ENCODE results near the gene SBDS.
"Not testable (repeated sequence)": the region's sequence is repeated elsewhere in the genome, so short reads cannot be mapped to it uniquely, and the experiment has no call there.

SBDS gene

GRCh38 chr7:66994691-66995049 is 716 bp downstream of the SBDS start:
- not testable (repeated sequence) for DNase-seq (ENCODE audit: low spot score)

- not testable (repeated sequence) for DNase-seq (ENCODE audit: low spot score)
Observed at GRCh38 chr7:66994051-66994450, 1.3 kb downstream of the SBDS start.

- not testable (repeated sequence) for DNase-seq (ENCODE audit: low spot score)
Observed at GRCh38 chr7:66989552-66989951, 5.8 kb downstream of the SBDS start.

- not testable (repeated sequence) for DNase-seq (ENCODE audit: low spot score)
Observed at GRCh38 chr7:66980336-66980735, 15.1 kb downstream of the SBDS start.

GRCh38 chr7:66979013-66979412 is 16.4 kb downstream of the SBDS start:
- not testable (repeated sequence) for DNase-seq (ENCODE audit: low spot score)

GRCh38 chr7:66978312-66978711 is 17.1 kb downstream of the SBDS start:
- not testable (repeated sequence) for DNase-seq (ENCODE audit: low spot score)

DNA sequence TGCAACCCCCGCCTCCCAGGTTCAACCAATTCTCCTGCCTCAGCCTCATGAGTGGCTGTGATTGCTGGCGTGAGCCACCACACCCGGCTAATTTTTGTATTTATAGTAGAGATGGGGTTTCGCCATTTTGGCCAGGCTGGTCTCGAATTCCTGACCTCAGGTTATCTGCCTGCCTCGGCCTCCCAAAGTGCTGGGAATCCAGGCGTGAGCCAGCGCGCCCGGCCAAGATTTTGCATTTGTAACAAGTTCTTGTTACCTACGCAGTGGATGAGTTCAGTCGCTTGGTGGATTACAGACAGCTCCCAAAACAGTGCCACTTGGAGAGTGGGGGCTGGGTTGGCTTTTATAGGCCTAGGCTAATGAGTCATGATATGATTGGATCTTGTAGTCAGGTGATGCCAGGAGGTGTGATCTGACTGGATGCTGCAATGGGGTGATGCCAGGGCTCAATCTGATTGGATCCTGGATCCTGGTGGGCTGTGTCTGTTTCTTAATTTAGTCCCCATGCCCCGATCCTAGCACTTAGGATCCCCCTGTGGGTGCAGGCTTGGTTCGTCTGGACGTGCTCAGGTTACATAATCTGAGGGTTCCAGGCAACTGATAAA is 20.3 kb downstream of the SBDS start:
- no peak for DNase-seq (ENCODE audit: low spot score)

- no peak for DNase-seq (ENCODE audit: low spot score)
Observed at GRCh38 chr7:66970310-66970709, 25.1 kb downstream of the SBDS start.

GRCh38 chr7:66969001-66969400 is 26.4 kb downstream of the SBDS start:
- not testable (repeated sequence) for DNase-seq (ENCODE audit: low spot score)

- no peak for DNase-seq (ENCODE audit: low spot score)
Observed at GRCh38 chr7:66967029-66967428, 28.4 kb downstream of the SBDS start.

DNA sequence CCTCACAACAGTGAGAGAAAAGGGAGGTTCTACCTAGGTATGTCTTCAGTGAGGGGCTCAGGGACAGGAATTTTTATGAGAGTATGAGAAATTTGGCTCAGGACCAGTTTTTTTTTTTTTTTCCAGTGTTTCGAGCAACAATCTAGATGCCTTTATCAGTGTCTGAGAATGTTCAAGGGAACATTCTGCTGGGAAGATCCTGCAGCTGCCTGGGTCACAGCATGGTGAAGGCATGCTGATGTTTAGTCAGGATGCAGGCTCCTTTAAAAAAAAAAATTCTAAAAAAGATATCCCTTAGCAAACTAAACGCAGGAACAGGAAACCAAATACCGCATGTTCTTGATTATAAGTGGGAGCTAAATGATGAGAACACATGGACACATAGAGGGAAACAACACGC is 31.0 kb downstream of the SBDS start:
- DNase-seq (ENCODE audit: low spot score): no peak

DNA sequence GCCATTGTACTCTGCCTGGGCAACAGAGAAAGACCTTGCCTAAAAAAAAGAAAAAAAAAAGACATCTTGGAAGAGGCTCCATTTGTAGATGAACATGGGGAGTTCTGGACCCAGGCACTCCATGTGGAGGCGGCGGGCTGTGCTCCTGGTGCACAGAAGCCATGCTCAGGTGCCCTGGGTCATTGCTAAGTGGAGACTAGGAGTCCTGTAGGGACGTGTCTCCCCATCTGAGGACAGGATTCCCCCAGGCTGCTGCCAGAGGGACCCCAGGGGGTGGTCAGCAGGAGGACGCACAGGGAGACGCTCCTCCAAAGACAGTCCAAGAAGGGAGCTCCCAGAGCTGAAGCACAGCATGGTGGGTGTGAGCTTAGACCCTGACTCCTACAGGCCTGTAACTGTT is 34.3 kb downstream of the SBDS start:
- DNase-seq (ENCODE audit: low spot score): no peak

DNA sequence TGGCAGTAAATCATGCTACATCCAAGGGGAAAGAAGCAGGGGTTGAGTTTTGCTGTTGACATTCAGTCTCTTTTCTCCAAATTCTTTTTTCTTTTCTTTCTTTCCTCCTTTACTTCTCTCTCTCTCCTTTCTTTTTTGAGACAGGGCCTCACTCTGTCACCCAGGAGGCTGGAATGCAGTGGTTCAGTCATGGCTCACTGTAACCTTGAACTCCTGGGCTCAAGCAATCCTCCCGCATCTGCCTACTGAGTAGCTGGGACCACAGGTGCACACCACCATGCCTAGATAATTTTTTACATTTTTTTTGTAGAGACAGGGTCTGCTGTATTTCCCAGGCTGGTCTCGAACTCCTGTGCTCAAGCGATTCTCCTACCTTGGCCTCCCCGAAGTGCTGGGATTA is 35.2 kb downstream of the SBDS start:
- no peak for DNase-seq (ENCODE audit: low spot score)

DNA sequence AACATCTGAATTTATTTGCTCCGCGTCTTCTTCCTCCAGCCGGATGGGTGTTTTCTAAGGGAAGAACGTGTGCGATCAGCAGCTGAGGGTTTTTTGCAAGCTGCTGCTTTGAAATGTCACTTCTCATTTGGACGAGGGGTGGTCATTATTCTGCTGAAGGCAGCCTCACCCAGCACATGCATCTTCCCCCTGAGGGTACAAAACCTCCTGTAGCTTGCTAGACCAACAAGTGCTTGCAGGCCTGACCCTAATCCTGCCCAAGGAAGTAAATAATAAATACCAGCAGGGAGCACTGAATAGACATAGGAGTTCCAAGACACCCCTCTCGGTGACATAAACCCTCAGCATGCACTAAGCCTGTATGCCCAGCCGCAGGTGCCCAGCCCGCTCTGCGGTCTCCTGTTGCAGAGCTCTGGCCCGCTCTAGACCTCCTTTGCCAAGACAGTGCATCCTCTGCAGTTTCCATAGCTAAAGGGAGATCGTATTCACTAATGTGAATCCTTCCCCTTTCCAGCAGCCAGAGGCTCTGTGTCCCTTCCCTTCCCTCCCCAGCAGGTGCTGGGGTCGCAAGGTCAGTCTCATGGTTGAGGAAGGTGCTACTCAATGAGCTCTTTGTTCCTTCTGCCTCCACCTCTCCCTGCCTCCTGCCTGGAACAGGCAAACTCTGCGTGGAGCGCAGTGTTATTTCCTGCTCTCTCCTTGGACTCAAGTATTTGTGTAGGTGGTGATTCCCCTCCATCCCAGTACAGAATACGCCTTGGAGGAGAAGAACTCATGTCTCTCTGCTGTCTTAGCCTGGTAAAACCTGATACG is 36.6 kb downstream of the SBDS start:
- no peak for DNase-seq (ENCODE audit: low spot score)

DNA sequence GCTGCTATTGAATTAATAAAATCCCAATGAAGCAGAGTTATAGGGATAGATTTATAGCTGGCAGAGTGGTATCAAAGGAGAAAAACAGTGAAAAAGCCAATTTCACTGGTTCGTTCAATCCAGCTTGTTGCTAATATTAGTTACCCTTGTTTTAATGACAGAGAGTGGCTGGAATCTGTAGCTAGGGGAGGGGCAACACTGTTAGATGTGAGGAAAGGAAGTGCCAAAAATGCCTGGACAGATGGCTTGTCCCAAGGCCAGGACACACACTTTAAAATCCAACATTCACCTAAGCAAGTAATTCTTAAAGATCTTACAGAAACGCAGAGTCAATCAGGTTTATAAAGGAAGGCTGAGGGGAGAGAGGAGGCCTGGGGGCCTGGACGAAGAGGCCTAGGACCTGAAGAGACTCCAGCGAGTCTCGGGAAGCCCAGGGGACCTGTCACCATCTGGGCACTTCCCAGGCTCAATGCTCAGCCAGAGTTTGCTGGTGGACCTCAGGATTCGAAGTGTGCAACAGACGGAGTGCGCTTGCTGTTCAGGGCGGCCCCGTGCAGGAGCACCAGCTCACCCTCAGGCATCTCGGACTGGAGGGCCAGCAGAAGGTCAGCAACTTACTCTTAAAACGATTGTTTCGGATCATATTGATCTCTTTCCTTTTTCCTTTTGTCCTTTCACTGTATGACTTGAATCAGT is 37.6 kb downstream of the SBDS start:
- DNase-seq (ENCODE audit: low spot score): no peak

DNA sequence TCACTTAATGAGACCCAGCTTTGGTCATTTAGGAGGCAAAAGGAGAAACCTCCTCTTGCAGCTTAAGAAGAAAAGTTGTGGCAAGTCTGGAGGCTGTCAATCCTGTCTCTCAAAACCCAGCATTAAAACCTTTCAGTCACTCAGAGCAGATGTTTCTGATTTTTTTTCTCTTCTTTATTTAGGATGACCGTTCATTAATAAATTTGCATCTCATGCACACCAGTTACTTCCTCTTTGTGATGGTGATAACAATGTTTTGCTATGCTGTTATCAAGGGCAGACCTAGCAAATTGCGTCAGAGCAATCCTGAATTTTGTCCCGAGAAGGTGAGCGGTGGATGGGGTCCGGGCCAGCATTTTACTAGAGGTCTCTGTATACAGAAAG is 42.4 kb downstream of the SBDS start:
- DNase-seq (ENCODE audit: low spot score): peak; percentile 50

DNA sequence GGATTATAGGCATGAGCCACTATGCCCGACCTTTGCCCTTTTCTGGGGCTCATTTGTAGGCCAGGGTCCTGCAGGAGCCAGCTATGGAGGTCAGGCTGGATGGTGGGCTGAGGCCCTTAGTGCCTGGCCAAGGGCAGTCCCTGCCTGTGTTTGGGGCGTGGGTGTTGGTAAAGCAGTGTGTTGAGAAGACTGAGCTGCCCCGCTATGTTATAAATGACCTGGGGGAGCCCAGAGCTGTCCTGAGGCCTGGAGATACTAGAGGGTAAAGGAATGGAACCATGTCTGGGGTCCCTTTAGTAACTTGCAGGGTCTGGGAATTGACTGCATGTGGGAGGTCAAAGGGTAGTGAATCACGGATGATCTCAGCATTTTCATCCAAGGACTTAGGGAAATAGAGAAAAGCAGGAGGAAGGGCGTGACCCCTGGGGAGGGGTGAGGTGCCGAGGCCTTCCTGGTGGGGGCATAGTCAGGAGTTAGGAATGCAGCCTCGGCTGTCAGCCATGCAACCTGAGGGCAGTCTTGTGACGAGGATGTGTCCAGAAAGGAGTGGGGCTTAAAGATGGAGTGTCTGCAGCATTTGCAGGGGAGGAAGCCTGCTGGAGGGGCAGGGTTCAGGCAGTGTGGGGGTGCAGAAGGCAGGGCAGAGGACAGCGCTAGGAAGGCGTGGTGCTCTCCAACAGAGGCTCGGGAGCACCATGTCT is 42.9 kb downstream of the SBDS start:
- DNase-seq (ENCODE audit: low spot score): peak; percentile 10

GRCh38 chr7:66950763-66951162 is 44.6 kb downstream of the SBDS start:
- DNase-seq (ENCODE audit: low spot score): no peak

DNA sequence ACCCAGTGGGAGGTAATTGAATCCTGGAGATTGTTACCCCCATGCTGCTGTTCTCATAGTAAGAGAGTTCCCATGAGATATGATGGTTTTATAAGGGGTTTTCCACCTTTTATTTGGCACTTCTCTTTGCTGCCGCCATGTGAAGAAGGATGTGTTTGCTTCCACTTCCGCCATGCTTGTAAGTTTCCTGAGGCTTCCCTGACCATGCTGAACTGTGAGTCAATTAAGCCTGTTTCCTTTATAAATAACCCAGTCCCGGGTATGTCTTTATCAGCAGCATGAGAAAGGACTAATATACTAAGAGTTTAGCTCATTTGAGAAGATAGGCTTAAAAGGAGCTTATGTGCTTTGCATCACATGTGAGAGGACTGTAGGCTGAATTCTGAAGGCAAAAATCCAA is 45.1 kb downstream of the SBDS start:
- no peak for DNase-seq (ENCODE audit: low spot score)

DNA sequence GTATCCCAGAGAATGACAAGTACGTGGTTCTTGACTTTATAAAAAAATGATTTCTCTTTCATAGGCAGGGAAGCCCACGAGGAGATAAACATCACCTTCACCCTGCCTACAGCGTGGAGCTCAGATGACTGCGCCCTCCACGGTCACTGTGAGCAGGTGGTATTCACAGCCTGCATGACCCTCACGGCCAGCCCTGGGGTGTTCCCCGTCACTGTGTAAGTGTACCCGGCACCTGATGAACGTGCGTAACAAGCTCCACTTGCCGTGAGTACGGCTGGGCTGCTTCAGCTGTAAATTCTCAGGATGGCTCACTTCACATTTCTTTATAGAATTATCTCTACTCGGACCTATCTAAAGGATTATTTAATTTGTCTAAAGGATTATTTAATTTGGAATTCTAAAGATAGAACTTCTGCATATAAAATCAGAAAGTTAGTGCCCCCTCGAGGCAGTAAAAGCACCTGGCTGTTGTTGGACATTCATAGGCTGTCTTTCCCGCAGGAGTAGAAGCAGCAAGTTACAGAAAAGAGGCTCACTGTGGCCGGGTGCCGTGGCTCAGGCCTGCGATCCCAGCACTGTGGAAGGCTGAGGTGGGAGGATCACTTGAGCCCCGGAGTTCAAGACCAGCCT is 46.8 kb downstream of the SBDS start:
- no peak for DNase-seq (ENCODE audit: low spot score)

DNA sequence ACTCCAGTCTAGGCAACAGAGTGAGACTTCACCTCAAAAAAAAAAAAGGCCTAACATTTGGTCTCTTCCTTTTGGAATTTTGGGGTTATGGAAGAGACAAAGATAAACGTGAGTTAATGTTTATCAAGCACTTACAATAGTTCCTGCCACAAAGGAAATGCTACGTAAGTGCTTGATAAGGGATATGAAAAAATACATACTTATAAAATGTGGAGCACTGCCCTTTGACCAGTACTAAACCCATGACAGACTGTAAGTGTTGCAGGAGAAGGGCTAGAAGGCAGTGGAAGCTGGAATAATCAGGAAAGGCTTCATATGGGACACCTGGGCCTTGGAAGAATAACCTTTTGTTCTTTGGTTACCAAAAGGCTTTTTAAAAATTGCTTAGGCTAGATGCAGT is 48.8 kb downstream of the SBDS start:
- DNase-seq (ENCODE audit: low spot score): no peak

GRCh38 chr7:66939325-66939724 is 56.1 kb downstream of the SBDS start:
- no peak for DNase-seq (ENCODE audit: low spot score)

Measured in germinal center (tissue), 1 donor.